Dermis blood vessel endothelial cell (primary cell): Measurements from ENCODE around the gene PRR18. TPM values are rescaled to one million over a fixed set of nuclear protein-coding genes. Genes with fewer than 3 reads are reported as not detected.

ENCODE experiments used
- DNase-seq: peaks from one replicate; pipeline ENCODE4 v3.0.0; 2010
- total RNA-seq: library from RNA; depleted of rRNA; stranded (reverse); fragments of >200 nt; gene quantifications from 2 replicates; pipeline ENCODE4 v1.2.3, GENCODE V29; 2014

The PRR18 gene
- total RNA-seq, 1 donor from 2014 or later, result not detected

- DNase-seq, result no peak
Measured at GRCh38 chr6:166305562-166306117, 2.6 kb downstream of the PRR18 start.

DNA sequence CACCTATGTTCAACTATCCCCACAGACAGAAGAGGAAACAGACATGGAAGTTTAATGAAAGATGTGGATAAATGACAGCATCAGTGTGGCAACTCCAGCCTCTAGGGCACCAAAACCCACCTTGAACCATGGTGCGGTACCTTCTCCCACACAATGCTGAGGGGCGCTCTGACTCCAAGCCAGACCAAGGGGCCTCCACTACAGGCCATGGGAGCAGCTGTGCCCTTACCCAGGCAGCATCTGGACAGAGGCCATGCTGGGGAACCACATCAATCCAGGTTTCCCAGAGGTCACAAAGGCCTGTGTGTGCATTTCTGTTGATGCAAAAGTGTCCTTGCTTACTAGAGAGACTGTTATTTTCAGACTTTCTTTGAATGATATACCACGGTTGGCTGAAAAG lies 4.1 kb downstream of the PRR18 start:
- DNase-seq, result no peak

GRCh38 chr6:166301611-166302529 lies 6.3 kb downstream of the PRR18 start:
- DNase-seq, result no peak

DNA sequence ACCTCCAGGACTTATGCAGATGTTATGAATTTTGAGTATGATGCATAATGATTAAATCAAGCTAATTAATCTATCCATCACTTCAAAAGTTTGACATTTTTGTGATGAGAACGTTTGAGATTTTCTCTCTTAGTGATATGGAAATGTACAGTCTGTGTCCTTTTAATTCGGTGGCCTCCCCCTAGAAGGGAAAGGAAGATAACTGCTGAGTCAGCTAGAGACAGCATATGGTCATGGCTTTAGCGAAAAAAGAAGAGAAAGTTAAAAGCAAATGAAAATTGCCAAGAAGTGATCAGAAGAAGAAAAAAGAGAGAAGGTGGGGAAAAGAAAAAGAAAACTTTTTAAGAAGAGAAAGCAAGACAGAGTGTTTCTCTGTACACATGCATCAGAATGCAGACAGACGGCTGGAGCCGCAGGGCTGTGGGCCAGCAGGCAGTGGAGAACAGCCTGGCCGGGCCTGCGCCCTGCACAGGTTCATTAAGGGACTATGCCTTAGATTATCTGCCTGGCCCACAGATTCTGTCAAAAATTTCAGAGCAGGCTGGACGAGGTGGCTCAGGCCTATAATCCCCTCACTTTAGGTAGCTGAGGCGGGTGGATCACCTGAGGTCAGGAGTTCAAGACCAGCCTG lies 7.7 kb downstream of the PRR18 start:
- DNase-seq, result no peak

- DNase-seq, result no peak
Measured at GRCh38 chr6:166297606-166298005, 10.6 kb downstream of the PRR18 start.

GRCh38 chr6:166296035-166296883 lies 11.9 kb downstream of the PRR18 start:
- DNase-seq, result no peak

DNA sequence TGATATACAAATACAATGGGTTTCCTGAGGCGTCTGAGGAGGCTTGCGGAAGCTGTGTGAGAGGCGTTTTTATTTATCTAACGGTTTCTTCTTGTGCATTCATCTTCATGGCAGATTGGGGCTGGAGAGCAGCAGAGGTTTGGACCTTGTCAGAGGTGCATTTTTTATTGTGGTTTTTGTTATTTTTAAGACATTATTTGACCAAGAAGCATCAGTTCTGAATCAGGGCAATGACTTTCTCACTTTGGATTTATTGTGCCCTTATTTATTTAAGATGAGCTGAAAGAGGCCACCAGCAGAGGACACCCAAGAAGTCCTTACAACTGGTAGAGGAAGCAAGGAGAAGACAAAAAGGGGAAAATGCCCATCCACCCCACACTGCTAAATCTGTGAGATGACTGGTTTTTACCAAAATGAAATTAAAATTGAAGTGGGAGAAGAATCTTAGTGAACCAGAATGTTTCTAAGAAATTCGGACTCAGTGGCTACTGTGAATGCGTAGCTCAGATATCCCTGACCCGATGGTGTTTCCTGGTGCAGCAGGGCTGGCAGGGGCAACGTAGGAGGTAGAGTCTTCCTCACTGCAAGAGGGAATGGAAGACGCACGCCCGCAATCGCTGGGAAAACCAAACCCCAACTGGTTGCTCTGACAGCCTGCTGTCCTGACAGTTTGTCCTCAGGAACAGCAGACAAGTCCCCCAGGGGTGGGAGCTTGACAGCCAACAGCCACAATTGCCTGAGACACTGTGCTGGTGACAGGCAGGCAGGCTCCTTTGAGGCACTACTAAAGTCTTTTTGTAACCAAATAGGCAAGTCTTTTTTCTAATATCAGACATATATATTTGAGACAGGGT lies 14.2 kb downstream of the PRR18 start:
- no peak for DNase-seq

DNA sequence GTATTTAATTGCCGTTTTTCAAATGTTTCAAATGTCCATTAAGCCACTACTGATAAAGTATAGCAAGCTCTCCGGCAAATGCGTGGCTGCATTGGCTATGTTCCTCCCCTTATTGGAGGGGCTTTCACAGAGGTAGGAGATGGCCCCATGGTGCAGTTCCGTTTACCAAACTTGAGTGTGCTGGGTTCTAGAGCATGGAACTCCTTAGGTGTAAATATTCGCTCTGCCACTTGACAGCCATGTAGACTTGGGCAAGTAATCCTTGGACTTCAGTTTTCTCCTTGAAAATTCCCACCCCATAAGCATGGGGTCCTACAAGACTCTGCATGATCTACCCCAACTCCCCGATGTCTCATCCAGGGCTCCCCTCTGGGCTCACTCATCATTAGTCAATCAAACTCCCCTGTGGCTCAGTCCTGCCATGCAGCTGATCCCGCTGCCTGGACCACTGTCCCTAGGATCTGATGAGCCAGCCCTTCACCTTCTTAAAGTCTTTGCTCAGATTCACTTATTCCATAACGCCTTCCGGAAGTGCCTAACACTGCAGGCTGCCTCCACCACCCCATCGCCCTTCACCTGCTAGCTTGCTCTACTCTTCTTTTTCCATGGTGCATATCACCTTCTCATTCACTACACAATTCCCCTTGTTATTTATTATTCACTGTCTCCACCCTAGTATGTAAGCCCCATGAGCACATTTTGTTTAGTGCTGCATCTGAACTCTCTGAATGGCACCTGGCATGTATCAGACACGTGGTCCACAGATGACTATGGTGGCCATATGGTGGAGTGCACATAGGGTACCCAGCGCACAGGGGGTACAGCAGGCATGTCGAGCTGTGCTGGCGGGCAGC lies 18.8 kb downstream of the PRR18 start:
- no peak for DNase-seq

DNA sequence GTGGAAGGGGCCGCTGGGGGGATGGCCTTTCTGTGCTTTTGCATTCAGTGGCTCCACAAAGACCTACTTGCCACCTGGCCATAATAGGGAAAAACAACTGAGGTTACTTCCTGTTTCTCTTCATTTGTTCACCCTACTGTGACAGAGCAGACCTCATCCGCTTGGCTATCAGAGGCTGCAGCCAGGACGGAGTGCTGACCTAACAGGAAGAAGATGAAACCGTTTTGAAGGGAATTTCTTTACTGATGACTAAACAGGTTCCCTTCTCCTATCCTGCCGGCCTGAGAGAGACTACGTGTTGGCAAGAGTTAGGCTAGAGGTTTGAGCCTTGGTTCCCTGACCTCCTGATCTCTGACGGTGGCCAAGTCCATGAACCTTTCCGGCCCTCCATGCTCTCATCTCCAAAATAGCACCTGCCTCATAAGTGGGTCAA lies 21.3 kb downstream of the PRR18 start:
- DNase-seq, result peak; percentile 50

DNA sequence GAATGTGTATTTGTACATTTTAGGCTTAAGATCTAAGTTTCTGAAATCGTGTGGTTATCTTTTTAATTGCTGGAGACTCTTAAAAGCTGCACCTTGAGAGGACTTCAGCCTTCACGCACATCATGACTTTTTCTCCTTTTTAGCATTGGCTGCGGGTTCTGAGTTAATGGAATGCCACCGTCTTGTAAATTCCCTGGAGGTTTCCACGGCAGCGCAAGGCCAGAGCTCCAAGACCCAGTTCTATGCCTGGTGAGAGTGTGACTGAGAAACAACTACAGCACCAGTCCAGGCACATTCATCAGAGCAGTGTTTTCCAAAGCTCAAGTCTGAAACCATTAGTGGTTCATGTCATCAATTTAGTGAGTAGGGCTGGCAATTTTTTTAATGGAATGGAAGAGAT lies 23.0 kb downstream of the PRR18 start:
- DNase-seq, result no peak

DNA sequence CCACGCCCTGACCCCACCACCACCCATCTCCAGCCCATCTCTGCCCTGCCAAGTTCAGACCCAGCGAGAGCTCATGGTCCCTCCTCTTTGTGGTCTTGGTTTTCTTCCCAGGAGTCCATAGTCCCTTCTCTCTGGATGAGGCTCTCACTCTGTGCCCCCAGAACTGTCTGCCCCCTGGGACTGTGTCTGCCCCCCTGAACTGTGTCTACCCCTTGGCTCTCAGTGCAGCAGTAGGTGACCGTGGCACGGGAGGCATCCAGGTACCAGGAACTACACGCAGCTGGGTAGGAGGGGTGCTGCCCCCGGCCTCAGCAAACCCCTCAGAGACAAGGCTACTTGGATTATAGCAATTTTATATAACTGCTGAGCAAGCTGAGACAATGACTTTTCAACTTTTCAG lies 23.6 kb downstream of the PRR18 start:
- DNase-seq, result no peak

DNA sequence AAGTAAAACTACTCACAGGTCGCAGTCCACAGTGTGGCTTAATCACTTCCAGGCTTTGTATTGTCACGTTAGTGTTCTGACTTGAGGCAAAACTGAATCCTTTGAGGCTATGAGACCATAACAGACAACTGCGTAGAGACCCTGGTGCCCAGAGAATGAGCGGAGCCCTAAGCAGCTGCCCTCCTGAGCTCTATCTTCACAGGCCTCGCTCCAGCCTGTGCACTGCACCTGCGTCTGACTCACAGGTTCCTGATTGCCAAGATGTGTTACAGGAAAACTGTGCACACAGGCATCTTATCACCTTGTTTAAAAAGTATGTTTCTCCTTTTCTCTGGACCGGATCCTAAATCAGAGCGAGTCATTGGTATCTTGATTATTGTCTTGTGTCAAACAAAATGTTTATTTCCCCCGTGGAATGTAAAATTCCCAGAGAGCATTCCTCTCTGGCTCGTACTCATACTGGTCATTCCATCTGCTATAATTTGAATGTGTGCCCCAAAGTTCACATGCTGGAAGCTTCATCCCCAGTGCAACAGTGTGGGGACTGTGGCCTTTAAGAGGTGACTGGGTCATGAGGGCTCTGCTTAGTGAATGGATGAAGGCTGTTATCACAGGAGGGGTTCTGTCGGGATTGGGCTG lies 25.7 kb downstream of the PRR18 start:
- DNase-seq, result peak; percentile 8

GRCh38 chr6:166281104-166281503 lies 27.1 kb downstream of the PRR18 start:
- DNase-seq, result no peak

- DNase-seq, result no peak
Measured at GRCh38 chr6:166279393-166279679, 28.9 kb downstream of the PRR18 start.

DNA sequence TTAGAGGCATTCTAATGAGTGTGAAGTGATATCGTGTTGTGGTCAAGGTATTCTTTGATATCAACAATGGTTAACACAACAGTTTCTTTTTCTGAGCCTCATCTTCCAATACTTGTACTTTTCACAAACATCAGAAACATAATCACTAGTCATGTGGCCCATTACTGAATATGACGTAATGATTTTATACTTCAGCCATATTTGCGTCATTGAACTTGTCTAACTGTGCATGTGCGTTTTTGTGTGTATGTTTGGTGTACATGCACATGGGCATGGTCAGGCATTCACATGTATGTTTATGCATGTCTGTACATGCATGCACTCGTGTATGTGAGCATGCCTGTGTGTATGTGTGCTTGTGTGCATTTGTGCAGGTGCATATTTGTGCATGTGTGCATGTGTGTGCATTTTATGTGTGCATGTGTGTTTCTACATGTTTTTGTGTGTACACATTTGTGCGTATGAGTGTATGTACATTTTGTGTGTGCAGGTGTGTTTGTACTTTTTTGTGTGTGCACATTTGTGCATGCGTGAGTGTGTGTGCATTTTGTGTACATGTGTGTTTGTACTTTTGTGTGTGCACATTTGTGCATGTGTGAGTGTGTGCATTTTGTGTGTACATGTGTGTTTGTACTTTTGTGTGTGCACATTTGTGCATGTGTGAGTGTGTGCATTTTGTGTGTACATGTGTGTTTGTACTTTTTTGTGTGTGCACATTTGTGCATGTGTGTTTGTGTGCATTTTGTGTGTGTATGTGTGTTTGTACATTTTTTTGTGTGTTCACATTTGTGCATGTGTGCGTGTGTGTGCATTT lies 29.4 kb downstream of the PRR18 start:
- no peak for DNase-seq

GRCh38 chr6:166277892-166278578 lies 30.2 kb downstream of the PRR18 start:
- DNase-seq, result no peak

DNA sequence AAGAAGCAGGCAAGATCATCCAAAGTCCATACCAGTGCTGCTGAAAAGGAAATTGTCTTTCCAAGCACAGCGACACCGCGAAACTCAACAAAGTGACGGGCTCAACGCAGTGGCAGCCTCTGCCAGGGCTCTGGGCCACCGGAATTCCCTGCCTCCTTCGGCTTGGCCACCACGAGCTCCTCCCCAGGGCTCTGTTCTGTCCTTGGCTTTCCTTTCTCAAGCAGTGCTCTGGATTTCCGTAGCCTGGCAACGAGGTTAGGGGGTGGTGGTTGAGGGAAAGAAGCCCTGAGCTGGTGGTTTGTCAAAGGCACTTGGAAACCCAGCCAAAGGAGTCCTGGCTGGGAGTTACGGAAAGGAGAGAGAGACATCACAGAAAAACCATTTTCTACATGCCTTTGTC lies 31.2 kb downstream of the PRR18 start:
- no peak for DNase-seq

- DNase-seq, result peak; percentile 71
Measured at GRCh38 chr6:166275714-166276166, 32.5 kb downstream of the PRR18 start.
